ENCODE results near the gene PTPRG. TPM values are rescaled to one million over a fixed set of nuclear protein-coding genes. Genes with fewer than 3 reads are reported as not detected.

Gene PTPRG
- total RNA-seq, 3 donors from 2014 or later = 28.9 to 54.7 (median 40.4) TPM

- Histone ChIP-seq H3K4me1 (ENCODE audit: low read depth) (peaks cover 19% of the 10 kb centered on the region), H3K36me3 (ENCODE audit: low read depth) (no peaks in the 10 kb centered on the region), H3K4me3 (no peak overlapping the region), H3K9me3 (no peaks in the 10 kb centered on the region)
- DNase-seq (no peak), ATAC-seq (no peak)
- no peak for TF ChIP-seq CTCF (IDR thresholded peaks at IDR 0.05)
- intact Hi-C loops (cut with DNase I, micrococcal nuclease) = no loop called here
These were observed 338.5 kb downstream of the PTPRG start for GRCh38 chr3:61899700-61900462.

GRCh38 chr3:61901496-61901895, 340.1 kb downstream of the PTPRG start:
- ATAC-seq (no peak), DNase-seq (no peak)
- Histone ChIP-seq H3K36me3 (ENCODE audit: low read depth) (no peaks in the 10 kb centered on the region), H3K4me1 (ENCODE audit: low read depth) (peaks cover 6% of the 10 kb centered on the region), H3K9me3 (no peaks in the 10 kb centered on the region), H3K4me3 (no peak overlapping the region)
- no peak for TF ChIP-seq CTCF (IDR thresholded peaks at IDR 0.05)
- intact Hi-C loops (cut with DNase I, micrococcal nuclease) = no loop called here

- H3K4me3 ChIP-seq = no peak overlapping the region
- H3K9me3 ChIP-seq = no peaks in the 10 kb centered on the region
- TF ChIP-seq CTCF (IDR thresholded peaks at IDR 0.05) = no peak
- intact Hi-C loops (cut with DNase I, micrococcal nuclease) = no loop called here
- peaks cover 5% of the 10 kb centered on the region for H3K4me1 ChIP-seq (ENCODE audit: low read depth)
- no peak for DNase-seq
- no peaks in the 10 kb centered on the region for H3K36me3 ChIP-seq (ENCODE audit: low read depth)
- ATAC-seq = no peak
These were observed 340.6 kb downstream of the PTPRG start for GRCh38 chr3:61901986-61902385.

GRCh38 chr3:61903074-61903473, 341.7 kb downstream of the PTPRG start:
- no peak for ATAC-seq
- DNase-seq = no peak
- TF ChIP-seq CTCF (IDR thresholded peaks at IDR 0.05) = no peak
- Histone ChIP-seq H3K4me3 (no peak overlapping the region), H3K9me3 (no peaks in the 10 kb centered on the region), H3K36me3 (ENCODE audit: low read depth) (no peaks in the 10 kb centered on the region), H3K4me1 (ENCODE audit: low read depth) (peaks cover 5% of the 10 kb centered on the region)
- intact Hi-C loops (cut with DNase I, micrococcal nuclease) = no loop called here

- Histone ChIP-seq H3K4me1 (ENCODE audit: low read depth) (peaks cover 5% of the 10 kb centered on the region), H3K9me3 (no peaks in the 10 kb centered on the region), H3K4me3 (no peak overlapping the region), H3K36me3 (ENCODE audit: low read depth) (no peaks in the 10 kb centered on the region)
- TF ChIP-seq CTCF (IDR thresholded peaks at IDR 0.05) = no peak
- intact Hi-C loops (cut with DNase I, micrococcal nuclease) = no loop called here
- DNase-seq = peak in 1 of 3 donors; percentile 46
- ATAC-seq = peak; percentile 32
These were observed 342.7 kb downstream of the PTPRG start for GRCh38 chr3:61903931-61904657.

Measured in mucosa of descending colon (tissue), 3 donors.